AG10803 (cell line): Measurements from ENCODE around the gene SLC25A21.

Experiments used
- DNase-seq: peaks from one replicate; pipeline ENCODE4 v3.0.0; 2010; ENCODE audit warnings: low read depth
- H3K4me3 ChIP-seq: 2 replicates; pipeline ENCODE4 v1.5.1; 2011; ENCODE audit warnings: mild to moderate bottlenecking, low read length, control low read depth
- TF ChIP-seq, protein P1 (sequence below): conservative IDR thresholded peaks from 2 replicates; pipeline ENCODE4 v1.5.1; 2011; ENCODE audit warnings: mild to moderate bottlenecking, low read length, control low read depth, inconsistent platforms

The SLC25A21 gene

DNA sequence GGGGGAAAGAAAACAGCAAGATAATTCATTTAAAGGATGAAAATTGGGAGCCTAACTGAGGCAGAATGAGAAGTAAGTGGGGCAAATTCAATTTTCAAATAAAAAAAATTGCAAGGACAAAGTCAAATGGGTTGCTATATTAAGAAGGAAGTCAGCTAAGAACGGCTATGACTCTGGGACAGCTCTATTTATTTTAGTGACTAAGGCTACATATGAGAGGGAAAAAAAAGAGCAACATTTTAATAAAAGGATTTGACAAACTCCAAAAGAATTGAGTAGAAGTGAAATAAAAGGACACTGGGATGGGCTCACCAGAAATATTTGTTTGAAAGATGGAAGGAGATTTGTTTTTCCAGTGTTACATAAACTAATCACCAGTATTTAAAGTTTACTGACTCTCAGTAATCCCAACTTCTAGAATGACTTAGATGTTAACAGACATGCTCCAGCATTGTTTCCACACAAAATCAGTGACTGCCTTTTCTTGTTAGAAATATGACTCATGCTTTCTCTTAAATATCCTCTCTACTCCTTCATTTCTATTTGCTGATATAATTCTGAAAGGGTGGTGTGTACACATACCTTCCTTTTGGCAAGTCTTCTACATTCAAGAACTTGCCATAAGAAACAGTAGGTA is 198.5 kb downstream of the SLC25A21 start:
- peak; percentile 56 for DNase-seq
- TF ChIP-seq, protein P1, sequence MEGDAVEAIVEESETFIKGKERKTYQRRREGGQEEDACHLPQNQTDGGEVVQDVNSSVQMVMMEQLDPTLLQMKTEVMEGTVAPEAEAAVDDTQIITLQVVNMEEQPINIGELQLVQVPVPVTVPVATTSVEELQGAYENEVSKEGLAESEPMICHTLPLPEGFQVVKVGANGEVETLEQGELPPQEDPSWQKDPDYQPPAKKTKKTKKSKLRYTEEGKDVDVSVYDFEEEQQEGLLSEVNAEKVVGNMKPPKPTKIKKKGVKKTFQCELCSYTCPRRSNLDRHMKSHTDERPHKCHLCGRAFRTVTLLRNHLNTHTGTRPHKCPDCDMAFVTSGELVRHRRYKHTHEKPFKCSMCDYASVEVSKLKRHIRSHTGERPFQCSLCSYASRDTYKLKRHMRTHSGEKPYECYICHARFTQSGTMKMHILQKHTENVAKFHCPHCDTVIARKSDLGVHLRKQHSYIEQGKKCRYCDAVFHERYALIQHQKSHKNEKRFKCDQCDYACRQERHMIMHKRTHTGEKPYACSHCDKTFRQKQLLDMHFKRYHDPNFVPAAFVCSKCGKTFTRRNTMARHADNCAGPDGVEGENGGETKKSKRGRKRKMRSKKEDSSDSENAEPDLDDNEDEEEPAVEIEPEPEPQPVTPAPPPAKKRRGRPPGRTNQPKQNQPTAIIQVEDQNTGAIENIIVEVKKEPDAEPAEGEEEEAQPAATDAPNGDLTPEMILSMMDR, result no peak
- no peak overlapping the region for H3K4me3 ChIP-seq

DNA sequence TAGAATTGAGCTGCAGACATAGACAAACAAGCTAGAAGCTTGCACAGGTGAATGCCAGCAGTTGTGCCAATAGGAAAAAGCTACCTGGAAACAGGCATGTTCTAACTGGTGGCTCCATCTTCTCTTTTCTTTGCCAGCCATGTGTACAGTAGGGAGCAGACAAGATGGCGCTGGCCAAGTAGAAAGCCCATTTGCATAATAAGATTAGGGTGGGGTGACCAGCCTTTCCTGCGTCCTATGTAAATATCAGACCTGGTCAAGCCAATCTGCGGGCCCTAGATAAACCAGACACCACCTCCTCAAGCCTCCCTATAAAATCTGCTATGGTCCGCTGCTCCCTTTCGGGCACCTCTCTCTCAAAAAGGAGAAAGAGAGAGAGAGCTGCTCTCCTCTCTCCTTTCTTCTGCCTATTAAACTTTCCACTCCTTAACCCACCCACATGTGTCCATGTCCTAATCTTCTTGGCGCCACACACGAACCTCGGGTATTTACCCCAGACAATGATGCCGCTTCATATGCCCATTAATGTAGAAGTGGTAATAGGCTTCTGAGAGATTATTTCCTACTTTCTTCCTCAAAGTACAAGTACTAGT is 201.0 kb downstream of the SLC25A21 start:
- DNase-seq, result no peak
- H3K4me3 ChIP-seq, result no peak overlapping the region
- TF ChIP-seq, protein P1, result no peak

DNA sequence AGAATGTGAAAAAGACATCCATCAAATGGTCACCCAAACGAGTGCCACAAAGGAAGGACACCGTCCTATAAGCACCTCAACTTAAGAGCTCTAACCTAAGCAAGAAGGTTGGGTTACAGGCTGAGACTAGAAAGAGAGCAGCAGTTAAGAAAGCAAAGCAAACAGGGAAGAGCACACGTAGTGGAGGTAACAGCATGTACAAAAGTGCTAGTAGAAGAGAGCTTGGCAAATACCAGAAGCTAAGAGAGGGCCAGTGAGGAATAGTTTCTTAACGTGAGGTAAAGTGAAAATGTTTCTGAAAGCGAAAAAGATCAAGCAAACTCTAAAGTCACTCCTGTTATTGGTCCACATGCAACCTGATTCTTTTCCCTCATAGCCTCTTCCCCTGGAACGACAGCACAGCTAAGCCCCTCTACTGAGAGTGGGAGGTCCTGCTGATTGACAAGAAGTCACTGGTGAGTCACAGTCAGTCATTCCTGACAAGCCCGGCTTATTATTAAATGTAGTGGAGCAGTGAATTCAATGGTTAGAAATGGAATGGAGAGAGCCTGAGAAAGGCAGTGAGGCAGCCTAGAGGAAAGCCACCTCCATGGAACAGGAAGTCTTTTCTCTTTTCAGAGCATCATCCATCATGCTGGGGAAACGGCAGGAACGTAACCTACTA is 204.4 kb downstream of the SLC25A21 start:
- DNase-seq, result no peak
- no peak overlapping the region for H3K4me3 ChIP-seq
- TF ChIP-seq, protein P1, result no peak

DNA sequence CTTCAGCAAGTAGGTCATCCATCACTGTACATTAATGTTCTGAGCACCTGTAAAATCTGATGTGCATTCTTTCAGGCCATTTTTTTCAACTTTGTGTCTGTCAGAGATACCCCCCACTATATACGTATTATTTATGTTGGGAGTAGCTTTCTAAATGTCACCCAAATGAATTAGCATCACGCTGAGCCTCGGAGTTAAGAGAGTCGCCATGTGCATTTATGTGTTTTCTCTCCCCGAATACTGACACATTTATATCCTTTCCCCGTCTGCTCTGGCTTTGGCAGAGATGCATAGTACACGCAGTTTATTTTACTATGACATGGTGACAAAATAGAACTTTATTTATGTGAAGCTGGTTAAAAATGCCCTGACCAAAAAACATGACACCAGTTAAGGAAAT is 216.4 kb downstream of the SLC25A21 start:
- TF ChIP-seq, protein P1, result no peak
- no peak for DNase-seq
- no peak overlapping the region for H3K4me3 ChIP-seq

DNA sequence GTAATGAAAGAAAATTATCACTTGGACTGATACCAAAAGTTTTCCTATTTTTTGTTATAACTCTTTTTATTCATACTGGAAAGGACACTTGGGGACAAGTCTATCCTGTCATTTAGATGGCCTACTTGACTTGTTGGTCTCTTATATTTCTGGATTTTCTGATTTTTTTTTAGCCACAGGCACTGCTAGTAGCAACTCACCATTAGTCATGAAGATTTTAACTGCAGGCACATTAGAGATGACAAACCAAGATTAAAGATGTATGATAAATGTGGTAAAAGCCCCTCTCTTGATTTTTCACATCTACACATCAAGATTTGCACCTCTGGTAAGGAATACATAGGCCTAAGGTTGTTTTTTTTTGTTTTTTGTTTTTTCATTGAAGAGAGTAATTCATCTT is 217.0 kb downstream of the SLC25A21 start:
- TF ChIP-seq, protein P1, result no peak
- H3K4me3 ChIP-seq, result no peak overlapping the region
- no peak for DNase-seq

DNA sequence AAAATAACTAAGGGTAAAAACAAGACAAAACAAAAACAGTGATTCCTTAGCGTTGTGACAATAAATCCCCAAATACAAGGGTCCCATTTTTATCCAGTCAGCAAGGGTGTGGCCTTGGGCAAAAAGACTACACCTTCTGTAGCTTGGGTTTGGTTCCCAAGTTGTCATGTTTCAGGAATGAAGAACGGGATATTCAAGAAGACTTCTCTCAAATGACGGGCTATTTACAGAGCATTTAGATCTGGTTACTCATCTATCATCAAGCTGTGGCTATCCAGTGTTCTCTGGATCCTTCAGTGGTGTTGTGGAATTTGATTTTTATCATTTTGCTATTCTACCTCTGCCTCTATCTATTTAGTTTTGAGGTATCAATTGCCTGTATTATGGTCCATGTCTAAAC is 219.7 kb downstream of the SLC25A21 start:
- no peak overlapping the region for H3K4me3 ChIP-seq
- DNase-seq, result peak; percentile 77
- TF ChIP-seq, protein P1, result no peak
